Lower lobe of right lung (tissue), 2 donors: Measurements from ENCODE around the gene CCDC33. TPM values are rescaled to one million over a fixed set of nuclear protein-coding genes. Genes with fewer than 3 reads are reported as not detected.

Experiments used
- ATAC-seq, 2 donors: fragments of 200-7000 bp; cut with Tn5 transposase; one replicate each; pipeline ENCODE4 v1.9.1; 2020 to 2022; ENCODE audit warnings: mild to moderate bottlenecking in 2 of 2, moderate library complexity in 2 of 2
- DNase-seq: peaks from one replicate; pipeline ENCODE4 v3.0.0-alpha.2; 2020
- H3K27ac ChIP-seq: fragments of 200-600 bp; one replicate; pipeline ENCODE4 v1.8.0; 2022
- H3K27me3 ChIP-seq: fragments of 200-600 bp; one replicate; pipeline ENCODE4 v1.8.0; 2022; ENCODE audit warnings: low read depth
- H3K36me3 ChIP-seq: fragments of 200-600 bp; one replicate; pipeline ENCODE4 v1.8.0; 2022; ENCODE audit warnings: mild to moderate bottlenecking
- H3K4me1 ChIP-seq: fragments of 200-600 bp; one replicate; pipeline ENCODE4 v1.8.0; 2022
- H3K4me3 ChIP-seq: fragments of 200-600 bp; one replicate; pipeline ENCODE4 v1.8.0; 2022; ENCODE audit warnings: mild to moderate bottlenecking
- H3K9me3 ChIP-seq: fragments of 200-600 bp; one replicate; pipeline ENCODE4 v1.8.0; 2022
- intact Hi-C: fragments of 100-400 bp; cut with DNase I; formaldehyde crosslinking; loops from one replicate; pipeline ENCODE4 v1.11.0; 2022
- total RNA-seq: library from RNA; stranded (reverse); fragmentation: NEBNext Ultra II Directional; extraction: Animal tissue kit (Norgen Biotek cat#: 25700); gene quantifications from one replicate; pipeline ENCODE4 v1.2.1, GENCODE V29; 2021
- TF ChIP-seq, protein P1 (sequence below): fragments of 200-600 bp; IDR thresholded peaks from one replicate; pipeline ENCODE4 v1.8.0; 2022; ENCODE audit warnings: antibody characterized with exemption, mild to moderate bottlenecking
- donor health status: DM: no; HTN: yes; CAD: no; lungs with severe emphysema.

Gene CCDC33
- total RNA-seq, 1 donor from 2014 or later, result 5.9 TPM

DNA sequence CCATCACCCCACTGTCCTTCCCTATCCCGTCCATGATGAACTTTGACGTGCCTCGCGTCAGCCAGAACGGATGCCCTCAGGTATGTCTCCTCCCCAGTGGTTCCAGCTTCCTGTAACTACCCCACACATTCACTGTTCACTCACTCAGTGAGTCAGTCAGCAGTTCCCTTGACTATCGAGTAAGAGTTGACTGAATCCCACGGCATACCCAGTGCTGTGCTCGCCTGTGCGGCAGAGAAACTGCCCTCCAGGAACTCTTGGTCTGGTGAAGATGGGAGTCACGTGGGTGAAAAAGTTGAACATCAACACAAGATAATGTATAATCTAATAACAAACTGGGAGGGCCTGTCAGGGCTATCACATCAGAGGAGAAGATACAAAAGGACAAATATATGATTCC lies 36.7 kb downstream of the CCDC33 start:
- H3K4me3 ChIP-seq, result no peak overlapping the region
- peaks cover 26% of the 10 kb centered on the region for H3K27me3 ChIP-seq
- TF ChIP-seq, protein P1, sequence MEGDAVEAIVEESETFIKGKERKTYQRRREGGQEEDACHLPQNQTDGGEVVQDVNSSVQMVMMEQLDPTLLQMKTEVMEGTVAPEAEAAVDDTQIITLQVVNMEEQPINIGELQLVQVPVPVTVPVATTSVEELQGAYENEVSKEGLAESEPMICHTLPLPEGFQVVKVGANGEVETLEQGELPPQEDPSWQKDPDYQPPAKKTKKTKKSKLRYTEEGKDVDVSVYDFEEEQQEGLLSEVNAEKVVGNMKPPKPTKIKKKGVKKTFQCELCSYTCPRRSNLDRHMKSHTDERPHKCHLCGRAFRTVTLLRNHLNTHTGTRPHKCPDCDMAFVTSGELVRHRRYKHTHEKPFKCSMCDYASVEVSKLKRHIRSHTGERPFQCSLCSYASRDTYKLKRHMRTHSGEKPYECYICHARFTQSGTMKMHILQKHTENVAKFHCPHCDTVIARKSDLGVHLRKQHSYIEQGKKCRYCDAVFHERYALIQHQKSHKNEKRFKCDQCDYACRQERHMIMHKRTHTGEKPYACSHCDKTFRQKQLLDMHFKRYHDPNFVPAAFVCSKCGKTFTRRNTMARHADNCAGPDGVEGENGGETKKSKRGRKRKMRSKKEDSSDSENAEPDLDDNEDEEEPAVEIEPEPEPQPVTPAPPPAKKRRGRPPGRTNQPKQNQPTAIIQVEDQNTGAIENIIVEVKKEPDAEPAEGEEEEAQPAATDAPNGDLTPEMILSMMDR, result no peak
- H3K4me1 ChIP-seq, result no peaks in the 10 kb centered on the region
- H3K36me3 ChIP-seq, result no peaks in the 10 kb centered on the region
- intact Hi-C loops, result no loop called here
- no peak overlapping the region for H3K27ac ChIP-seq
- H3K9me3 ChIP-seq, result no peaks in the 10 kb centered on the region
- DNase-seq (no peak), ATAC-seq (no peak)

- Histone ChIP-seq H3K27ac (no peak overlapping the region), H3K4me3 (no peak overlapping the region), H3K27me3 (peaks cover 19% of the 10 kb centered on the region), H3K4me1 (no peaks in the 10 kb centered on the region), H3K9me3 (no peaks in the 10 kb centered on the region), H3K36me3 (no peaks in the 10 kb centered on the region)
- intact Hi-C loops, result no loop called here
- TF ChIP-seq, protein P1, result no peak
- no peak for DNase-seq
- ATAC-seq, result no peak
Observed at GRCh38 chr15:74274470-74275038, 38.4 kb downstream of the CCDC33 start.

- no peak for ATAC-seq
- Histone ChIP-seq H3K9me3 (no peaks in the 10 kb centered on the region), H3K36me3 (no peaks in the 10 kb centered on the region), H3K27me3 (peaks cover 27% of the 10 kb centered on the region), H3K27ac (no peak overlapping the region), H3K4me1 (no peaks in the 10 kb centered on the region), H3K4me3 (no peak overlapping the region)
- intact Hi-C loops, result no loop called here
- TF ChIP-seq, protein P1, result no peak
- DNase-seq, result no peak
Observed at GRCh38 chr15:74275957-74276356, 39.8 kb downstream of the CCDC33 start.

DNA sequence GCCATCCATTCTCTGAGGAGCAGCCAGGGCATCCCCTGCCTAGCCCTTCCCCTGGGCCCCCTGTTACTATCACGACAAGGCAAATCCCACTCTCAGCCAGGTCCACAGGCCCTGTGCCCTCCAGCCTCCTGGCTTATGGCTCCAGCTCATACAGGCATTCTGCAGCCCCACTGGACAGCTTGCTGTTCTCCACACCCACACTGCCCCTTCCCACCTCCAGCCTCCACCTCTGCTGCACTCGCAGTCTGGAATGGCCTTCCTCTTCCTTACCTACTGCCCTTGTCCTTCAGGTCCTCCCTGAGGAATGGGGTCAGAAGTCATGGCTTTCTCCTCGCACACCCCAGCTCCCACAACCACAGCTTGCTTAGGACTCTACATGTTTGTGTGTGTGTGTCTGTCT lies 40.4 kb downstream of the CCDC33 start:
- DNase-seq (no peak), ATAC-seq (no peak)
- H3K9me3 ChIP-seq, result no peaks in the 10 kb centered on the region
- TF ChIP-seq, protein P1, result no peak
- no peaks in the 10 kb centered on the region for H3K36me3 ChIP-seq
- no peak overlapping the region for H3K4me3 ChIP-seq
- no peak overlapping the region for H3K27ac ChIP-seq
- H3K4me1 ChIP-seq, result no peaks in the 10 kb centered on the region
- intact Hi-C loops, result no loop called here
- H3K27me3 ChIP-seq, result peaks cover 30% of the 10 kb centered on the region

- Histone ChIP-seq H3K9me3 (no peaks in the 10 kb centered on the region), H3K4me1 (no peaks in the 10 kb centered on the region), H3K4me3 (no peak overlapping the region), H3K27me3 (peaks cover 25% of the 10 kb centered on the region), H3K36me3 (no peaks in the 10 kb centered on the region), H3K27ac (no peak overlapping the region)
- ATAC-seq, result no peak
- TF ChIP-seq, protein P1, result no peak
- intact Hi-C loops, result no loop called here
- no peak for DNase-seq
Observed at GRCh38 chr15:74277242-74277810, 41.2 kb downstream of the CCDC33 start.
